Testis (tissue), 3 donors: Measurements from ENCODE around the gene DLL4. TPM values are rescaled to one million over a fixed set of nuclear protein-coding genes. Genes with fewer than 3 reads are reported as not detected.

Experiments used
- DNase-seq: peaks from one replicate; pipeline ENCODE4 v3.0.0-alpha.2; 2019
- H3K27ac ChIP-seq, 2 donors: fragments of 200-600 bp; sonication (generic); one replicate each; pipeline ENCODE4 v1.5.1; 2019
- H3K27me3 ChIP-seq: fragments of 200-600 bp; sonication (generic); one replicate; pipeline ENCODE4 v1.5.1; 2019
- H3K36me3 ChIP-seq: fragments of 200-600 bp; sonication (generic); one replicate; pipeline ENCODE4 v1.5.1; 2017; ENCODE audit warnings: low read depth; ENCODE audit errors: missing control alignments
- H3K4me1 ChIP-seq: fragments of 200-600 bp; sonication (generic); one replicate; pipeline ENCODE4 v1.5.1; 2019
- H3K4me3 ChIP-seq, 2 donors: fragments of 200-600 bp; sonication (generic); one replicate each; pipeline ENCODE4 v1.5.1; 2017 to 2019
- H3K9me3 ChIP-seq: fragments of 200-600 bp; sonication (generic); one replicate; pipeline ENCODE4 v1.5.1; 2017
- CTCF ChIP-seq, 3 experiments: fragments of 450-650 bp in 2 of 3; fragments of 200-600 bp in 1 of 3; sonication (generic) in 1 of 3; IDR thresholded peaks; one replicate each; pipeline ENCODE4 v1.5.1; 2016 to 2019; ENCODE audit warnings: antibody characterized with exemption in 3 of 3, mild to moderate bottlenecking in 2 of 3, moderate library complexity in 1 of 3
- POLR2A ChIP-seq: fragments of 450-650 bp; IDR thresholded peaks from one replicate; pipeline ENCODE4 v1.6.1; 2017; ENCODE audit warnings: antibody characterized with exemption, mild to moderate bottlenecking, moderate library complexity
- WGBS, 2 donors: methylation state at CpG; one replicate each; pipeline ENCODE4 v1.1.5; 2018; 5-methylcytosine and 5-hydroxymethylcytosine counted together
- intact Hi-C: fragments of 100-400 bp; cut with DNase I; formaldehyde crosslinking; loops from one replicate; pipeline ENCODE4 v1.15.1; 2023; ENCODE audit warnings: low total_unique reads
- polyA plus RNA-seq: library from polyadenylated mRNA; stranded (reverse); fragments of 350-450 nt; fragmentation: Illumina TruSeq; extraction: RNeasy Lipid Tissue Mini Kit (QIAGEN cat#74804); gene quantifications from one replicate; pipeline ENCODE4 v1.2.3, GENCODE V29; 2014; ENCODE audit warnings: low read depth, low replicate concordance; ENCODE audit not compliant: insufficient read depth
- total RNA-seq, 2 donors: library from RNA; depleted of rRNA; stranded (reverse); fragments of >200 nt; gene quantifications; one replicate each; pipeline ENCODE4 v1.2.3, GENCODE V29; 2016

The DLL4 gene
- total and polyA plus RNA-seq, 3 donors from 2014 or later: 2.0 to 3.9 (median 3.5) TPM

- intact Hi-C loops: no loop called here
Observed at GRCh38 chr15:40912478-40912877, 16.7 kb upstream of the DLL4 start.

DNA sequence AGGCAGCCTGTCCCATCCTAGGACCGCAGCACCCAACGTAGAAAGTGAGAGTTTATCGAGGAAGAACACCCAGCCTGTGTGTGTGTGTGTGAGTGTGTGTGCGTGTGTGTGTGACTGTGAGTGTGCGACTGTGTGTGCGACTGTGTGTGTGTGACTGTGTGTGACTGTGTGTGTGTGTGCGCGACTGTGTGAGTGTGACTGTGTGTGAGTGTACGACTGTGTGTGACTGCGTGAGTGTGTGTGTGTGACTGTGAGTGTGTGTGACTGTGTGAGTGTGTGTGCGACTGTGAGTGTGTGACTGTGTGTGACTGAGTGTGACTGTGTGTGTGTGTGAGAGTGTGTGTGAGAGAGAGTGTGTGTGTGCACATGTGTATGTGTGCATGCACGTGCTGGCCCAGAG is 15.1 kb upstream of the DLL4 start:
- WGBS, 2 donors: 84 to 95% methylated on average over 12 of the region's 12 CpGs
- Histone ChIP-seq H3K4me1 (no peaks in the 10 kb centered on the region), H3K36me3 (no peaks in the 10 kb centered on the region), H3K9me3 (no peaks in the 10 kb centered on the region), H3K27ac (no peak overlapping the region), H3K4me3 (no peak overlapping the region), H3K27me3 (no peaks in the 10 kb centered on the region)
- no peak for DNase-seq
- intact Hi-C loops: no loop called here
- no peak for TF ChIP-seq CTCF (IDR thresholded peaks at IDR 0.05)
- no peak for TF ChIP-seq POLR2A

More at GRCh38 chr15:40912478-40912877, 16.7 kb upstream of the DLL4 start:
- DNase-seq: no peak
- H3K9me3 ChIP-seq: no peaks in the 10 kb centered on the region
- WGBS, 2 donors: 79 to 83% methylated on average over 6 of the region's 6 CpGs
- no peaks in the 10 kb centered on the region for H3K27me3 ChIP-seq
- TF ChIP-seq POLR2A: no peak
- TF ChIP-seq CTCF (IDR thresholded peaks at IDR 0.05): no peak
- no peak overlapping the region for H3K4me3 ChIP-seq
- H3K27ac ChIP-seq: no peak overlapping the region
- peaks cover 2% of the 10 kb centered on the region for H3K4me1 ChIP-seq
- no peaks in the 10 kb centered on the region for H3K36me3 ChIP-seq

DNA sequence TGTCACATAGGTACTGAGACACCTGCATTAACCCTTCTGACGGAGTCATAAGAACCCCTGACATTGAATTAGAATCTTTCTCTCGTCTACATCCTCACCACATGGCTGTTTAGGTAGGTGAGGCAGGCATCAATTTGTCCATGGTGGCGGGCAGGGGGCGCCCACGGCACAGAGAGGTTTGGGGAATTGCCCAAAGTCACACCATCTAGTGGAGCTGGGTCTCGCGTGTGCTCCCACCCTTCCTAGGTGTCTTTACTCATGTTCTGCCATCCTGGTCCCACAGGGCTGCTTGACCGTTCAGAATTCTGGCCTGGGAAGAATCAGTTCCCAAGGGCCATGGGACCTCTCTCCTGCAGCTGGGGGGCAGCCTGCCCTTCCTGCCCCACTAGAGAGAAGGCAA is 14.7 kb upstream of the DLL4 start:
- H3K27ac ChIP-seq: no peak overlapping the region
- H3K4me1 ChIP-seq: no peaks in the 10 kb centered on the region
- 52 to 88% methylated on average over 2 to 8 of the region's 8 CpGs for WGBS, 2 donors
- TF ChIP-seq POLR2A (no peak), CTCF (IDR thresholded peaks at IDR 0.05) (no peak)
- no peak for DNase-seq
- H3K27me3 ChIP-seq: no peaks in the 10 kb centered on the region
- no peaks in the 10 kb centered on the region for H3K9me3 ChIP-seq
- intact Hi-C loops: no loop called here
- H3K4me3 ChIP-seq: no peak overlapping the region
- H3K36me3 ChIP-seq: no peaks in the 10 kb centered on the region

GRCh38 chr15:40915116-40915661 is 14.0 kb upstream of the DLL4 start:
- TF ChIP-seq POLR2A: no peak
- no peak for TF ChIP-seq CTCF (IDR thresholded peaks at IDR 0.05)
- H3K27me3 ChIP-seq: no peaks in the 10 kb centered on the region
- intact Hi-C loops: no loop called here
- no peaks in the 10 kb centered on the region for H3K4me1 ChIP-seq
- H3K36me3 ChIP-seq: no peaks in the 10 kb centered on the region
- no peak overlapping the region for H3K27ac ChIP-seq
- H3K9me3 ChIP-seq: no peaks in the 10 kb centered on the region
- no peak overlapping the region for H3K4me3 ChIP-seq
- no peak for DNase-seq
- 87 to 91% methylated on average over 10 to 12 of the region's 12 CpGs for WGBS, 2 donors

DNA sequence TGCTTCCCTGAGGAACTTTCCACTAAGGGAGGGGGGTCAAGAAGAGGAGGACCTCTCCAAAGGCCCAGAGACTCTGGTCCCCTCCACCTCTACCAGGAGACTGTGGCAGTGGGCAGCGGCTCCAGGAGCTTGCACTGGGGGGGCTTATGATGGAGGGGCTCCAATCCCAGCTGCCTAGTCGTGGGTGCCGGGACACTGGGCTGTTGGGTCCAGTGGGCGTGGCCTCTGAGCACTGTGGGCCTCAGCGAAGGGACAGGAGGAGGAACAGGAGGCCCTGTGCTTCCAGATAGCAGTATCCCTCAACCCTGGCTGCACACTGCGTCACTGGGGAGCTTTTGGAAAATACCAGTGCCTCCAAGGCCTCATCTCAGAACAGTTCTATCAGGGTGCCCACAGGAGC is 13.5 kb upstream of the DLL4 start:
- H3K9me3 ChIP-seq: no peaks in the 10 kb centered on the region
- TF ChIP-seq POLR2A (no peak), CTCF (IDR thresholded peaks at IDR 0.05) (no peak)
- DNase-seq: no peak
- 62% methylated on average over 6 of the region's 6 CpGs; no CpG with 5 or more reads in 1 of the 2 donors for WGBS, 2 donors
- no peaks in the 10 kb centered on the region for H3K36me3 ChIP-seq
- intact Hi-C loops: no loop called here
- no peaks in the 10 kb centered on the region for H3K27me3 ChIP-seq
- no peak overlapping the region for H3K4me3 ChIP-seq
- H3K4me1 ChIP-seq: no peaks in the 10 kb centered on the region
- H3K27ac ChIP-seq: no peak overlapping the region
